H9 (cell line): ENCODE results near the gene DSCAM. TPM values are rescaled to one million over a fixed set of nuclear protein-coding genes. Genes with fewer than 3 reads are reported as not detected.

ENCODE experiments used
- DNase-seq: peaks from one replicate; pipeline ENCODE4 v3.0.0-alpha.2; 2017
- H2AFZ ChIP-seq: one replicate; pipeline ENCODE4 v1.6.1; 2013; ENCODE audit warnings: mild to moderate bottlenecking, low read length, control low read depth, moderate library complexity
- H2AK5ac ChIP-seq: 2 replicates; pipeline ENCODE4 v1.6.1; 2013; ENCODE audit warnings: low read length, control low read depth, mixed read lengths; ENCODE audit not compliant: insufficient read length
- H2BK120ac ChIP-seq: one replicate; pipeline ENCODE4 v1.6.1; 2013; ENCODE audit warnings: low read depth, mild to moderate bottlenecking, low read length, control low read depth, inconsistent platforms; ENCODE audit not compliant: poor library complexity, severe bottlenecking
- H2BK12ac ChIP-seq: 2 replicates; pipeline ENCODE4 v1.6.1; 2013; ENCODE audit warnings: low read length, control low read depth, mixed read lengths, low read depth; ENCODE audit not compliant: insufficient read length
- H2BK15ac ChIP-seq: 2 replicates; pipeline ENCODE4 v1.6.1; 2013; ENCODE audit warnings: low read depth, low read length, control low read depth
- H2BK20ac ChIP-seq: one replicate; pipeline ENCODE4 v1.6.1; 2013; ENCODE audit warnings: low read depth, mild to moderate bottlenecking, low read length, control low read depth, inconsistent platforms; ENCODE audit not compliant: poor library complexity, severe bottlenecking
- H2BK5ac ChIP-seq: 2 replicates; pipeline ENCODE4 v1.6.1; 2013; ENCODE audit warnings: low read length, control low read depth, mixed read lengths; ENCODE audit not compliant: insufficient read length
- H3K14ac ChIP-seq: 2 replicates; pipeline ENCODE4 v1.6.1; 2013; ENCODE audit warnings: low read length, control low read depth; ENCODE audit not compliant: insufficient read depth
- H3K18ac ChIP-seq: 2 replicates; pipeline ENCODE4 v1.6.1; 2013; ENCODE audit warnings: low read depth, mild to moderate bottlenecking, mixed read lengths, low read length, control low read depth; ENCODE audit not compliant: insufficient read length
- H3K23ac ChIP-seq: 2 replicates; pipeline ENCODE4 v1.6.1; 2013; ENCODE audit warnings: low read length, control low read depth, mixed read lengths, low read depth; ENCODE audit not compliant: insufficient read length
- H3K23me2 ChIP-seq: 2 replicates; pipeline ENCODE4 v1.6.1; 2013; ENCODE audit warnings: low read depth, mild to moderate bottlenecking, mixed read lengths, low read length, control low read depth; ENCODE audit not compliant: insufficient read length, poor library complexity, severe bottlenecking
- H3K27ac ChIP-seq: 2 replicates; pipeline ENCODE4 v1.5.1; 2013; ENCODE audit warnings: low read length, control low read depth, mixed read lengths, low read depth; ENCODE audit not compliant: insufficient read length
- H3K27me3 ChIP-seq: 2 replicates; pipeline ENCODE4 v1.6.1; 2013; ENCODE audit warnings: low read length, control low read depth, inconsistent platforms; ENCODE audit not compliant: insufficient read depth
- H3K4ac ChIP-seq: 2 replicates; pipeline ENCODE4 v1.6.1; 2013; ENCODE audit warnings: low read depth, mild to moderate bottlenecking, control low read depth, inconsistent platforms, low read length, moderate library complexity
- H3K4me1 ChIP-seq: 2 replicates; pipeline ENCODE4 v1.6.1; 2013; ENCODE audit warnings: low read length, control low read depth, inconsistent platforms; ENCODE audit not compliant: insufficient read depth
- H3K4me2 ChIP-seq: 2 replicates; pipeline ENCODE4 v1.6.1; 2013; ENCODE audit warnings: low read length, control low read depth, mixed read lengths; ENCODE audit not compliant: insufficient read length, insufficient read depth
- H3K56ac ChIP-seq: 2 replicates; pipeline ENCODE4 v1.6.1; 2013; ENCODE audit warnings: low read depth, mild to moderate bottlenecking, mixed read lengths, low read length, control low read depth; ENCODE audit not compliant: insufficient read length
- H3K79me1 ChIP-seq: 2 replicates; pipeline ENCODE4 v1.6.1; 2013; ENCODE audit warnings: low read depth, mild to moderate bottlenecking, moderate library complexity, low read length, control low read depth, inconsistent platforms; ENCODE audit not compliant: insufficient read depth, poor library complexity, severe bottlenecking
- H3K79me2 ChIP-seq: 2 replicates; pipeline ENCODE4 v1.6.1; 2013; ENCODE audit warnings: low read length, control low read depth, inconsistent platforms; ENCODE audit not compliant: insufficient read depth
- H3K9ac ChIP-seq: 2 replicates; pipeline ENCODE4 v1.6.1; 2013; ENCODE audit warnings: low read length, control low read depth, mixed read lengths; ENCODE audit not compliant: insufficient read length; ENCODE audit errors: extremely low read depth
- H3K9me3 ChIP-seq: one replicate; pipeline ENCODE4 v1.6.1; 2013; ENCODE audit warnings: low read depth, low read length, inconsistent platforms; ENCODE audit not compliant: control insufficient read depth
- H3T11ph ChIP-seq: one replicate; pipeline ENCODE4 v1.6.1; 2013; ENCODE audit warnings: mild to moderate bottlenecking, low read length, control low read depth, inconsistent platforms
- H4K20me1 ChIP-seq: one replicate; pipeline ENCODE4 v1.6.1; 2013; ENCODE audit not compliant: control insufficient read depth, insufficient read length, insufficient read depth
- H4K5ac ChIP-seq: 2 replicates; pipeline ENCODE4 v1.6.1; 2013; ENCODE audit warnings: low read depth, mild to moderate bottlenecking, mixed read lengths, low read length, control low read depth; ENCODE audit not compliant: insufficient read length
- H4K8ac ChIP-seq: replicated peaks from 2 replicates; pipeline ENCODE4 v1.6.1; 2013; ENCODE audit warnings: low read length, control low read depth, mixed read lengths, low read depth; ENCODE audit not compliant: insufficient read length
- H4K91ac ChIP-seq: 2 replicates; pipeline ENCODE4 v1.6.1; 2013; ENCODE audit warnings: low read depth, mild to moderate bottlenecking, moderate library complexity, mixed read lengths, low read length, control low read depth; ENCODE audit not compliant: insufficient read length
- H3K27ac Mint-ChIP-seq, 3 experiments: 2 replicates in 2 of 3; 3 replicates in 1 of 3; pipeline ENCODE4 v1.8.0; 2020 to 2021; ENCODE audit warnings: mixed read lengths in 3 of 3, mild to moderate bottlenecking in 1 of 3, moderate library complexity in 1 of 3
- H3K27me3 Mint-ChIP-seq: 2 replicates; pipeline ENCODE4 v1.8.0; 2021; ENCODE audit warnings: low read depth, mild to moderate bottlenecking, moderate library complexity, mixed read lengths
- H3K36me3 Mint-ChIP-seq, 3 experiments: 2 replicates in 2 of 3; 3 replicates in 1 of 3; pipeline ENCODE4 v1.8.0; 2020 to 2021; ENCODE audit warnings: low read depth in 3 of 3, mixed read lengths in 3 of 3; ENCODE audit not compliant: insufficient read depth in 1 of 3
- H3K4me1 Mint-ChIP-seq, 2 experiments: 2 replicates each; pipeline ENCODE4 v1.8.0; 2020; ENCODE audit warnings: mixed read lengths in 2 of 2
- H3K4me3 Mint-ChIP-seq, 2 experiments: 2 replicates in 1 of 2; 3 replicates in 1 of 2; pipeline ENCODE4 v1.8.0; 2020 to 2021; ENCODE audit warnings: mild to moderate bottlenecking in 2 of 2, mixed read lengths in 2 of 2, moderate library complexity in 1 of 2
- H3K9me3 Mint-ChIP-seq, 2 experiments: 2 replicates in 1 of 2; 3 replicates in 1 of 2; pipeline ENCODE4 v1.8.0; 2020; ENCODE audit warnings: mild to moderate bottlenecking in 2 of 2, mixed read lengths in 2 of 2, moderate library complexity in 1 of 2
- CTCF ChIP-seq: fragments of 200-600 bp; sonication (generic); conservative IDR thresholded peaks from 3 replicates; pipeline ENCODE4 v1.8.0; 2021; ENCODE audit warnings: antibody characterized with exemption, mild to moderate bottlenecking
- WGBS: extraction: QIAGEN DNeasy Blood & Tissue Kit; methylation state at CpG from one replicate; pipeline ENCODE4 v1.1.7; 2013; ENCODE audit warnings: missing lambda C conversion rate, low lambda C conversion rate, mixed read lengths; ENCODE audit not compliant: insufficient read length; ENCODE audit errors: extremely low coverage; 5-methylcytosine and 5-hydroxymethylcytosine counted together
- total RNA-seq: library from RNA; stranded (reverse); gene quantifications from 2 replicates; pipeline ENCODE4 v1.2.1, GENCODE V29; 2021

The DSCAM gene
- total RNA-seq, 1 experiment from 2014 or later: 0.17 TPM

DNA sequence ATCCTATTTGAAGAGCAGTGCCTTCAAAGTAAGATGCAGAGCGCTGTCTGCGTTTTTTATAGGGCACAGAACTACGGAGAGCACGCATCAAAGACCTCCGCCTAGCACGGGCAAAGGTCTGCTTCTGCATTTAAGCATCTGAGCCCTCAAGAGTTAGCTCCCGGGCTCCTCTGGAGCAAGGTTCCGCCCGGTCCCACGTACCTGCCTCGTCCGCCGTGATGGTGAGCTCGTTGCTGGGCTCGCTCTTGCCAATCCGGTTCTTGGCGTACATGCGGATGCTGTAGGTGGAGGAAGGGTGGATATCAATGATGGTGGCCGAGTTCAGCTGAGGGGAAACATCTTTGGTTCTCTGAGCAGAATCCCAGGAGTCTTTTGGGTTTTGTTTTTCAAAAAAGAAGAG lies 668.2 kb downstream of the DSCAM start:
- no peak overlapping the region for H3K56ac ChIP-seq
- no peak overlapping the region for H3K9ac ChIP-seq
- no peak overlapping the region for H3T11ph ChIP-seq
- H4K5ac ChIP-seq: no peak overlapping the region
- H3K4ac ChIP-seq: no peak overlapping the region
- Mint-ChIP-seq H3K9me3 (peaks cover 11 to 14% of the 10 kb centered on the region in 2 experiments), H3K4me3 (no peak overlapping the region), H3K4me1 (peaks cover 5 to 8% of the 10 kb centered on the region in 2 experiments), H3K27me3 (peaks cover 2% of the 10 kb centered on the region), H3K36me3 (peaks cover 9 to 11% (median 9%) of the 10 kb centered on the region in 3 experiments), H3K27ac (no peak overlapping the region)
- no peak overlapping the region for H2BK20ac ChIP-seq
- no peak overlapping the region for H3K27ac ChIP-seq
- H4K91ac ChIP-seq: no peak overlapping the region
- no peak overlapping the region; the same call in 1 of the 2 replicates for H3K14ac ChIP-seq
- no peaks in the 10 kb centered on the region for H4K20me1 ChIP-seq
- no peak for TF ChIP-seq CTCF
- no peaks in the 10 kb centered on the region for H3K4me1 ChIP-seq
- no peak overlapping the region for H3K18ac ChIP-seq
- no peak overlapping the region for H2BK5ac ChIP-seq
- H2BK120ac ChIP-seq: no peak overlapping the region
- no peak for DNase-seq
- no peaks in the 10 kb centered on the region for H3K23me2 ChIP-seq
- H3K27me3 ChIP-seq: no peaks in the 10 kb centered on the region
- H4K8ac ChIP-seq: no peak overlapping the region
- no peak overlapping the region for H2BK12ac ChIP-seq
- H2AFZ ChIP-seq: no peak overlapping the region
- no CpG with 5 or more reads among the region's 19 CpGs for WGBS
- H2BK15ac ChIP-seq: no peak overlapping the region
- no peak overlapping the region for H3K4me2 ChIP-seq
- H3K23ac ChIP-seq: no peak overlapping the region
- no peaks in the 10 kb centered on the region for H3K9me3 ChIP-seq
- no peaks in the 10 kb centered on the region for H3K79me1 ChIP-seq
- no peaks in the 10 kb centered on the region for H3K79me2 ChIP-seq
- no peak overlapping the region for H2AK5ac ChIP-seq
